ENCODE measurements around the gene LYZL6. TPM values are rescaled to one million over a fixed set of nuclear protein-coding genes. Genes with fewer than 3 reads are reported as not detected.

The LYZL6 gene
- total and polyA plus RNA-seq, 8 donors: not detected

DNA sequence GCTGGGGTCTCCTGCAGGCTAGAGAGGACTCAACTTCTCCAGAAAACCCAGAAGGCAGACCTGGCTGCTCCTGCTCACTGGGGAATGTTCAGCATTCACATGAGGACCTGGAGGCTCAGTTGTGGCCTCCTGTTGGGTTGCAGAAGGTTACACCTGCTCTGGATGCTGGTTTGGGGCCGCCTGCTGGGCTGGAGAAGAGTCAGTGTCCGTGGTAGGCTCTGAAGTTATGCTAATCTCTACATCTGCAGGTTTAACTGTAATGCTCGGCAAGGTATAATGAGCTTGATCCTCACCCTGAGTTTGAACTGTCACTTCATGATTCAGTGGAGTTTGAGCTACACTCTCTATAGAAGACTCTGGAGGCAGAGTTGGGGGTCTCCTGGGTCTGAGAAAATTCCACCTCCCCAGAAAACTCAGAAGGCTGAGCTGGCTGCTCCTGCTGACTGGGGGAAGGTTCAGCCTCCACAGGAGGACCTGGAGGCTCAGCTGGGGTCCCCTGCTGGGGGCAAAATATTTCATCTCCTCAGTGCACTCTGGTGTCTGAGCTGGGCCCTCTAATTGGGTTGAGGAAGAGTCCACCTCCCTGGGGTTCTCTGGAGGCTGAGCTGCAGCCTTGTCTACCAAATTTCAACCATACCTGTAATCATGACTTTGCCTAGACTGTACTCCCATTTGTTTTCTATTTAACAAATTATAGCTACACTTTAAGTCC, 36.4 kb downstream of the LYZL6 start:
- Histone ChIP-seq H3K9me3 (no peaks in the 10 kb centered on the region), H3K4me1 (no peaks in the 10 kb centered on the region), H3K36me3 (no peaks in the 10 kb centered on the region), H3K27ac (no peak overlapping the region), H3K4me3 (no peak overlapping the region), H3K27me3 (no peaks in the 10 kb centered on the region)
- no peak for DNase-seq
- 50 to 68% (median 62%) methylated on average over 3 of the region's 3 CpGs for WGBS, 5 donors
- no peak for TF ChIP-seq CTCF (IDR thresholded peaks at IDR 0.05)
- no peak for TF ChIP-seq POLR2A (IDR thresholded peaks at IDR 0.05)
- TF ChIP-seq POLR2AphosphoS5 (IDR thresholded peaks at IDR 0.05): no peak
- no peak for TF ChIP-seq EP300 (IDR thresholded peaks at IDR 0.05)
- intact Hi-C loops (cut with DNase I; ENCODE audit: low total_unique reads): no loop called here

GRCh38 chr17:35906191-35906925, 37.2 kb downstream of the LYZL6 start:
- WGBS, 5 donors: 89 to 94% (median 93%) methylated on average over 5 of the region's 5 CpGs

DNA sequence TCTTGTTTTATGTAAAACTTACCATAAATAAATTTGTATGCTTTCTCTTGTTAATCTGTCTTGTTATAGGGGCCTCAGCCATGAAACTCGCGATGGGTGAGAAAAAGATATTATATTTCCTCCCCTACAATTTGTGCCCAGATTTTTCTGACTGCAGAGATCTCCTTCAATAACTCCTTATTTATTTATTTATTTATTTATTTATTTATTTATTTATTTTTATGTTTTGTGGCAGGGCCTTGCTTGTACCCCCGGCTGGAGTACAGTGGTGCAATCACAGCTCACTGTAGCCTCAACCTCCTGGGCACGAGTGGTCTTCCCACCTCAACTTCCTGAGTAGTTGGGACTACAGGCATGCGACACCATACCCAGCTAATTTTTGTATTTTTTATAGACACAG, 40.1 kb downstream of the LYZL6 start:
- Histone ChIP-seq H3K27ac (no peak overlapping the region), H3K9me3 (no peaks in the 10 kb centered on the region), H3K27me3 (no peaks in the 10 kb centered on the region), H3K4me3 (no peak overlapping the region), H3K36me3 (no peaks in the 10 kb centered on the region), H3K4me1 (peaks cover 0 to 4% (median 0%) of the 10 kb centered on the region in 4 donors)
- DNase-seq: no peak
- TF ChIP-seq POLR2A (IDR thresholded peaks at IDR 0.05) (no peak), CTCF (IDR thresholded peaks at IDR 0.05) (no peak), POLR2AphosphoS5 (IDR thresholded peaks at IDR 0.05) (no peak), EP300 (IDR thresholded peaks at IDR 0.05) (no peak)
- intact Hi-C loops (cut with DNase I; ENCODE audit: low total_unique reads): no loop called here
- 83 to 94% (median 91%) methylated on average over 5 of the region's 5 CpGs for whole genome bisulfite sequencing, 5 donors

More at GRCh38 chr17:35906191-35906925, 37.2 kb downstream of the LYZL6 start:
- H3K4me3 ChIP-seq: no peak overlapping the region
- H3K36me3 ChIP-seq: no peaks in the 10 kb centered on the region
- H3K27ac ChIP-seq: no peak overlapping the region
- no peaks in the 10 kb centered on the region for H3K9me3 ChIP-seq
- intact Hi-C loops (cut with DNase I; ENCODE audit: low total_unique reads): no loop called here
- TF ChIP-seq EP300 (IDR thresholded peaks at IDR 0.05): no peak
- DNase-seq: no peak
- no peaks in the 10 kb centered on the region for H3K27me3 ChIP-seq
- H3K4me1 ChIP-seq: no peaks in the 10 kb centered on the region

DNA sequence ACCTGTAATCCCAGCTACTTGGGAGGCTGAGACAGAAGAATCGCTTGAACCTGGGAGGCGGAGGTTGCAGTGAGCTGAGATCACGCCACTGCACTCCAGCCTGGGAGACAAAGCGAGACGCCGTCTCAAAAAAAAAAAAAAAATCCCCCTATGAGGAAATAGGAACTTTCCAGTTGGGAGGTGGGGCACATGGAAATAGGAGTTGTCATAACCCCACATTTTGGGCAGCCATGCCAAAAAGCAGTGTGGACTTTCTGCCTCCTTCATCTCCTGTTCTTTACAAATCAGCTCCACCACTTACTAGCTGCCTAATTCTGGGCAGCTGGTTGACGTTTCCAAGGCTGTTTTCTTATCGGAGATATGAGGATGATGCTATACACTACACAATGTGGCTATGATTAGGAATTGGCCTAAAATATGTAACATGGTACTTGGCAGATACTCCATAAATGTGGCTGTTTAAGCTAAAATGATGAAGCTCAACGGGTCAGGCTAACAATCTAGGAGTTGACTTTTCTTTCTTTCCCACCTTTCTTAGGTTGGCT, 41.8 kb downstream of the LYZL6 start:
- H3K9me3 ChIP-seq: no peaks in the 10 kb centered on the region
- 84 to 92% (median 90%) methylated on average over 9 of the region's 9 CpGs for WGBS, 5 donors
- intact Hi-C loops (cut with DNase I; ENCODE audit: low total_unique reads): no loop called here
- H3K4me3 ChIP-seq: no peak overlapping the region
- no peak for DNase-seq
- TF ChIP-seq EP300 (IDR thresholded peaks at IDR 0.05) (no peak), POLR2AphosphoS5 (IDR thresholded peaks at IDR 0.05) (no peak), CTCF (IDR thresholded peaks at IDR 0.05) (no peak), POLR2A (IDR thresholded peaks at IDR 0.05) (no peak)
- no peaks in the 10 kb centered on the region for H3K27me3 ChIP-seq
- H3K27ac ChIP-seq: no peak overlapping the region
- no peaks in the 10 kb centered on the region for H3K36me3 ChIP-seq
- H3K4me1 ChIP-seq: peaks cover 0 to 6% (median 0%) of the 10 kb centered on the region in 4 donors
